DMS114 treated with DMSO at 0.1 percent for 48 hours (cell line): ENCODE data around the gene SERPIND1.

ENCODE experiments used
- DNase-seq: peaks from one replicate; lab custom pipeline; 2025; ENCODE audit not compliant: unreplicated experiment; lab: John Stamatoyannopoulos, UW

The SERPIND1 gene

GRCh38 chr22:20788627-20789344, 14.9 kb downstream of the SERPIND1 start:
- no peak for DNase-seq

- DNase-seq, result no peak
Measured at GRCh38 chr22:20792221-20792965, 18.5 kb downstream of the SERPIND1 start.

- no peak for DNase-seq
Measured at GRCh38 chr22:20792966-20793728, 19.2 kb downstream of the SERPIND1 start.

- DNase-seq, result no peak
Measured at GRCh38 chr22:20793748-20794649, 20.1 kb downstream of the SERPIND1 start.

- no peak for DNase-seq
Measured at GRCh38 chr22:20794650-20795413, 20.9 kb downstream of the SERPIND1 start.

GRCh38 chr22:20796731-20797130, 22.8 kb downstream of the SERPIND1 start:
- no peak for DNase-seq

GRCh38 chr22:20798218-20798617, 24.3 kb downstream of the SERPIND1 start:
- DNase-seq, result no peak

- DNase-seq, result no peak
Measured at GRCh38 chr22:20798974-20799373, 25.1 kb downstream of the SERPIND1 start.

- no peak for DNase-seq
Measured at GRCh38 chr22:20799449-20799848, 25.5 kb downstream of the SERPIND1 start.

- no peak for DNase-seq
Measured at GRCh38 chr22:20802452-20802851, 28.5 kb downstream of the SERPIND1 start.

GRCh38 chr22:20802922-20803553, 29.1 kb downstream of the SERPIND1 start:
- DNase-seq, result no peak

GRCh38 chr22:20803696-20804324, 29.9 kb downstream of the SERPIND1 start:
- no peak for DNase-seq

- DNase-seq, result no peak
Measured at GRCh38 chr22:20804650-20805049, 30.7 kb downstream of the SERPIND1 start.

- DNase-seq, result no peak
Measured at GRCh38 chr22:20805972-20806471, 32.1 kb downstream of the SERPIND1 start.

- DNase-seq, result no peak
Measured at GRCh38 chr22:20807315-20807752, 33.4 kb downstream of the SERPIND1 start.

- no peak for DNase-seq
Measured at GRCh38 chr22:20808844-20809243, 34.9 kb downstream of the SERPIND1 start.

- no peak for DNase-seq
Measured at GRCh38 chr22:20809538-20810185, 35.7 kb downstream of the SERPIND1 start.

- no peak for DNase-seq
Measured at GRCh38 chr22:20810645-20811044, 36.7 kb downstream of the SERPIND1 start.
